Activated T-cell treated with anti-CD3 and anti-CD28 coated beads, Interleukin-2, amount 50 U/mL, for 72 hours (primary cell): Measurements from ENCODE around the gene GSTM4. TPM values are rescaled to one million over a fixed set of nuclear protein-coding genes. Genes with fewer than 3 reads are reported as not detected.
"Not testable (repeated sequence)": the region's sequence is repeated elsewhere in the genome, so short reads cannot be mapped to it uniquely, and the experiment has no call there.

Source experiments
- ATAC-seq, 2 donors: fragments of 150-1000 bp; cut with Tn5 transposase; replicated peaks in 1 of 2; 2 replicates each; pipeline ENCODE4 v1.10.0; 2021; ENCODE audit warnings: moderate library complexity in 2 of 2, mild to moderate bottlenecking in 1 of 2
- DNase-seq, 2 donors: peaks; one replicate each; pipeline ENCODE4 v3.0.0; 2021 to 2022; ENCODE audit warnings: mixed read lengths in 1 of 2
- H3K27ac Mint-ChIP-seq: one replicate; pipeline ENCODE4 v1.8.0; 2022; ENCODE audit warnings: mild to moderate bottlenecking, moderate library complexity, mixed read lengths
- H3K27me3 Mint-ChIP-seq: one replicate; pipeline ENCODE4 v1.8.0; 2022; ENCODE audit warnings: low read depth, mixed read lengths
- H3K36me3 Mint-ChIP-seq, 2 donors: one replicate each; pipeline ENCODE4 v1.8.0; 2022; ENCODE audit warnings: mixed read lengths in 2 of 2, mild to moderate bottlenecking in 1 of 2; ENCODE audit not compliant: insufficient read depth in 2 of 2
- H3K4me1 Mint-ChIP-seq: one replicate; pipeline ENCODE4 v1.8.0; 2022; ENCODE audit warnings: low read depth, mixed read lengths
- H3K4me3 Mint-ChIP-seq, 2 donors: one replicate each; pipeline ENCODE4 v1.8.0; 2022; ENCODE audit warnings: mild to moderate bottlenecking in 2 of 2, mixed read lengths in 2 of 2, moderate library complexity in 2 of 2
- H3K9me3 Mint-ChIP-seq, 2 donors: one replicate each; pipeline ENCODE4 v1.8.0; 2022; ENCODE audit warnings: mixed read lengths in 2 of 2
- total RNA-seq, 2 donors: library from RNA; stranded (reverse); gene quantifications; one replicate each; pipeline ENCODE4 v1.2.3, GENCODE V29; 2022

Gene GSTM4
- total RNA-seq, 2 donors from 2014 or later = 23.5 to 31.1 TPM

DNA sequence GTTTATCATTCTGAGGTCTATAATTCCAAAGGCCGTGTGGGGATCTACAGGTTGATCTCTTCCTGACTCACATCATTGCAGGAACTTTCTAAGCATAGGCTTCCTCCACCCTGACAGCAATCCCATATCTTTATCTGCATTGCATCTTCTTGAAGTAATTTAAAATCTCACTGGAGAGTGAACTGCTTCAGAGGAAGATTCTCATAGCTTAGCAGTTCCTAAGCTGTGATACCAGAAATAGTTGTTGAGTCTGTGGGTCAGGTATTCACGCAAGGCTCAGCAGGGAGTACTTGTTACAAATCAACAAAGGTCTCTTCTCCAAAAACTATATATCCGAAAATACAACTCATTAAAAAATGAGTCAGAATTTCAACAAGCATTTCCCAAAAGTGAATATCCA, 39.2 kb downstream of the GSTM4 start:
- H3K4me1 Mint-ChIP-seq, H3K27ac Mint-ChIP-seq, H3K9me3 Mint-ChIP-seq, DNase-seq, H3K36me3 Mint-ChIP-seq, H3K4me3 Mint-ChIP-seq, ATAC-seq, H3K27me3 Mint-ChIP-seq: not testable (repeated sequence)

DNA sequence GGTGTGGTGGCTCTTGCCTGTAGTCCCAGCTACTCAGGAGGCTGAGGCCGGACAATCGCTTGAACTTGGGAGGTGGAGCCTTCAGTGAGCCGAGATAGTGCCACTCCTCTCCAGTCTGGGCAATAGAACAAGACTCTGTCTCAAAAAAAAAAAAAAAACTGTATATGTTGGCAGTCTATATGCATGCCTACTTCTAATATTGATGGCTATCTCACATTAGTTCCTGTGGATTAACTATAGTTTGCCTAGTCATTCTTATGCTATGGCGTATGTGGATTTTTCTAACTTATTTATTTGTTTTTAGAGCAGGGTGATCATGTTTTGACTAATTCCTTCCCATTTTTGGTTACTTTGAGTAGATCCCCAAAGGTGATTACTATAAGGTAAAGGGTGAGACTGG, 41.2 kb downstream of the GSTM4 start:
- H3K4me1 Mint-ChIP-seq = no peaks in the 10 kb centered on the region
- no peak overlapping the region for H3K4me3 Mint-ChIP-seq
- ATAC-seq (no peak), DNase-seq (no peak)
- H3K27me3 Mint-ChIP-seq = no peaks in the 10 kb centered on the region
- no peaks in the 10 kb centered on the region for H3K9me3 Mint-ChIP-seq
- no peaks in the 10 kb centered on the region for H3K36me3 Mint-ChIP-seq
- H3K27ac Mint-ChIP-seq = no peak overlapping the region

DNA sequence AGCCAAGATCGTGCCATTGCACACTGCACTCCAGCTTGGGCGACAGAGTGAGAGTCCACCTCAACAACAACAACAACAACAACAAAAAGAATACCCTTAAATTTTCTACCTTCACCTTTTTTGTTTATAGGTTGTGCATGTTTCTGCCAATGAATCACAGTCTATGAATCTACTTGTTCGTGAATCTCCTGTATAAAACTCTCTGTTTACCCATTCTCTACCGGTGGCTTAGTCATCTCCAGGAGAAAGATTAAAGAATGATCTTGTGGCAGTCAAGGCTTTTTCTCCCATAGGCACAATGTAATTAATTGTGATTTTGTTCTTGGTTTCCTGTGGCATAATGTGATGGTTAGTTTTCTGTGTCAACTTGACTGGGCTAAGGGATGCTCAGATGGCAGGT, 42.0 kb downstream of the GSTM4 start:
- ATAC-seq, H3K9me3 Mint-ChIP-seq, H3K27me3 Mint-ChIP-seq, H3K4me1 Mint-ChIP-seq, H3K27ac Mint-ChIP-seq, H3K36me3 Mint-ChIP-seq, H3K4me3 Mint-ChIP-seq, DNase-seq: not testable (repeated sequence)

DNA sequence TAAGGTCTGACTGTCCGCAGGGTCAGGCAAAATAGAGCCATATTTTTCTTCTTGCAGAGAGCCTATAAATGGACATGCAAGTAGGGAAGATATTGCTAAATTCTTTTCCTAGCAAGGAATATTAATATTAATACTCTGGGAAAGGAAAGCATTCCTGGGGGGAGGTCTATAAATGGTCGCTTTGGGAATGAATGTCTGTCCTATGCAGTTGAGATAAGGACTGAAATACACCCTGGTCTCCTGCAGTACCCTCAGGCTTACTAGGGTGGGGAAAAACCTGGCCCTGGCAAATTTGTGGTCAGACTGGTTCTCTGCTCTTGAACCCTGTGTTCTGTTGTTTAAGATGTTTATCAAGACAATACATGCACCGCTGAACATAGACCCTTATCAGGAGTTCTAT, 47.0 kb downstream of the GSTM4 start:
- H3K36me3 Mint-ChIP-seq, H3K4me3 Mint-ChIP-seq, H3K9me3 Mint-ChIP-seq, ATAC-seq, H3K27me3 Mint-ChIP-seq, H3K27ac Mint-ChIP-seq, H3K4me1 Mint-ChIP-seq, DNase-seq: not testable (repeated sequence)

DNA sequence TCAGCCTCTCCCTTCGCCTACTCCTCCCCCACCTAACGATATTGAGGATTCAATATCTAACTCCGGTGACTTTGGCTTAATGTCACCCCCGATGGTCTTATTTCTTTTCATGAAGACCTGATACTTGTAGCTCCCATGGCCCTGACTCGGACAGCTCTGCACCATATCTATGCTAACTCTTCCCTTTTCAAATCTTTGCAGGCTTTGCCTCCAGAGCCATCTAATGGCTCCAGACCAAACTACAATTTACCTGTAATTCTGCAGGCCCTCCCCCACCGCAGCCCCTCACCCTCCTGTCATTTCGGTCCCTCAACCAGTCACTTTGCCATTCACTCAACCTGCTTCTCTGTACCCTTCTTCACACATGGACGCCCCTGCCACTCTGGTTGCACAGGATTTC, 48.3 kb downstream of the GSTM4 start:
- ATAC-seq (no peak), DNase-seq (no peak)
- H3K27ac Mint-ChIP-seq = no peak overlapping the region
- H3K9me3 Mint-ChIP-seq = peaks cover 1 to 6% of the 10 kb centered on the region in 2 donors
- H3K27me3 Mint-ChIP-seq = no peaks in the 10 kb centered on the region
- no peak overlapping the region for H3K4me3 Mint-ChIP-seq
- H3K36me3 Mint-ChIP-seq = peaks cover 4 to 10% of the 10 kb centered on the region in 2 donors
- H3K4me1 Mint-ChIP-seq = no peaks in the 10 kb centered on the region

DNA sequence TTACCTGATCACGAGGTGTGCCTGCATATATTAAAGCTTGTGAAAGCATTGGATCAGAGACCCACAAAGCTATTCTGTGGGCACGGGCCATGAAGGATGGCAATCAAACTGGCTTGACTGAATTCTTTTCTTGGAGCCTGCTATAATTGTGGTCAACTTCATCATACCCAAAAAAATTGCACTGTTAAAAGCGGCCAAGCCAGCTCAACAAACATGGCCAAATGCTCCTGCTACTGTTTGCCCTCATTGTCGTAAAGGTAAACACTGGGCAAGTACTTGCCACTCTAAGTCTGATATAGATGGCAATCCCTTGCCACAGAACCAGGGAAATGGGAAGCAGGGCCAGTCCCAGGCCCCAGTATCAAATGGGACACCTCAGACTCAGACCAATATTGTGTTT, 49.5 kb downstream of the GSTM4 start:
- Mint-ChIP-seq H3K27ac (no peak overlapping the region), H3K36me3 (peaks cover 6 to 13% of the 10 kb centered on the region in 2 donors), H3K9me3 (peaks cover 5 to 6% of the 10 kb centered on the region in 2 donors), H3K4me3 (no peak overlapping the region), H3K4me1 (no peaks in the 10 kb centered on the region), H3K27me3 (no peaks in the 10 kb centered on the region)
- ATAC-seq = no peak
- no peak for DNase-seq

DNA sequence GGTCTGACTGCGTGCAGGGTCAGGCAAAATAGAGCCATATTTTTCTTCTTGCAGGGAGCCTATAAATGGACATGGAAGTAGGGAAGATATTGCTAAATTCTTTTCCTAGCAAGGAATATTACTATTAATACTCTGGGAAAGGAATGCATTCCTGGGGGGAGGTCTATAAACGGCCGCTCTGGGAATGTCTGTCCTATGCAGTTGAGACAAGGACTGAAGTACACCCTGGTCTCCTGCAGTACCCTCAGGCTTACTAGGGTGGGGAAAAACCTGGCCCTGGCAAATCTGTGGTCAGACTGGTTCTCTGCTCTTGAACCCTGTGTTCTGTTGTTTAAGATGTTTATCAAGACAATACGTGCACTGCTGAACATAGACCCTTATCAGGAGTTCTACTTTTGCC, 53.0 kb downstream of the GSTM4 start:
- H3K9me3 Mint-ChIP-seq, ATAC-seq, H3K27ac Mint-ChIP-seq: not testable (repeated sequence)

DNA sequence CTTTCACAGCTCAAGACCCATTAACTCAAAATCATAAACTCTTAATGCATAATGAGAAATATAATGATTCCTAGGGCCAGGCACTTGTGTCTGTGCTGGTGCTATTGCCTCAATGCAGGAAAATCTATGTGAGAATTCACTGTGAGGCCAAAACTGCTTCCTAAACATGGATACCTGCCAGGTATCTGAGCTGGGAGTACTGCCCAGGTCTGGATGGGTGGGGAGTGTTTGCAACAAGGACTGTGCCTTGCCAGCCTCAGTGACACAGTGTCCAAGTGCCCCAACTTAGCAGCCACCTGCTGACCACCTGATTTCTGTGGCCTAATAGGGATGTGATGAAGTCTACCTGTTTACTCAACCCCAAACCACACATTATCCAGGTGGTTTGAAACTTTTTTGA, 53.9 kb downstream of the GSTM4 start:
- H3K27ac Mint-ChIP-seq, H3K4me1 Mint-ChIP-seq, H3K4me3 Mint-ChIP-seq, DNase-seq, H3K9me3 Mint-ChIP-seq, H3K36me3 Mint-ChIP-seq, ATAC-seq: not testable (repeated sequence)
- H3K27me3 Mint-ChIP-seq = peaks cover 15% of the 10 kb centered on the region

More for the DNA sequence above, 53.0 kb downstream of the GSTM4 start:
- not testable (repeated sequence) for H3K36me3 Mint-ChIP-seq, H3K4me3 Mint-ChIP-seq, H3K27me3 Mint-ChIP-seq, H3K4me1 Mint-ChIP-seq, DNase-seq

Other genes with a start within 250 kb of the GSTM4 start
- 100 to 1,000 TPM; 169 to 179 TPM for gene PSMA5, start 229.7 kb upstream of the GSTM4 start, total RNA-seq
- gene SYPL2, start 189.6 kb upstream of the GSTM4 start, total RNA-seq = under 1 TPM; 0.10 to 0.37 TPM
- 10 to 100 TPM; 11.9 to 13.3 TPM for gene ATXN7L2, start 172.2 kb upstream of the GSTM4 start, total RNA-seq
- gene CYB561D1, start 162.0 kb upstream of the GSTM4 start, total RNA-seq = 10 to 100 TPM; 15.8 to 16.5 TPM
- gene AMIGO1, start 146.4 kb upstream of the GSTM4 start, total RNA-seq = 1 to 10 TPM; 2.1 to 2.6 TPM
- not detected for gene GPR61, start 116.2 kb upstream of the GSTM4 start, total RNA-seq
- 10 to 100 TPM in 1 of 2 donors, 1 to 10 TPM in 1; 8.9 to 10.1 TPM for gene GNAI3, start 107.5 kb upstream of the GSTM4 start, total RNA-seq
- under 1 TPM; 0.17 to 0.23 TPM for gene GNAT2, start 36.5 kb upstream of the GSTM4 start, total RNA-seq
- gene AMPD2, start 36.3 kb upstream of the GSTM4 start, total RNA-seq = 10 to 100 TPM; 64.0 to 79.2 TPM
- 10 to 100 TPM; 40.2 to 41.9 TPM for gene GSTM2, start 12.0 kb downstream of the GSTM4 start, total RNA-seq
- 10 to 100 TPM; 37.2 to 60.6 TPM for gene GSTM1, start 31.7 kb downstream of the GSTM4 start, total RNA-seq
- 1 to 10 TPM in 1 of 2 donors, under 1 TPM in 1; 0.81 to 1.0 TPM for gene GSTM5, start 56.2 kb downstream of the GSTM4 start, total RNA-seq
- gene GSTM3, start 84.9 kb downstream of the GSTM4 start, total RNA-seq = 10 to 100 TPM in 1 of 2 donors, 1 to 10 TPM in 1; 8.1 to 13.3 TPM
- not detected for gene EPS8L3, start 107.8 kb downstream of the GSTM4 start, total RNA-seq